GM12878 (cell line): ENCODE measurements around the gene SHANK3. TPM values are rescaled to one million over a fixed set of nuclear protein-coding genes. Genes with fewer than 3 reads are reported as not detected.
A peak's percentile ranks its signal among the peaks of the same experiment; 100 is the strongest.

Experiments used
- ATAC-seq: fragments of 200-7000 bp; cut with Tn5 transposase; 3 replicates; pipeline ENCODE4 v1.9.1; 2020; ENCODE audit warnings: mild to moderate bottlenecking, moderate library complexity
- BruUV-seq: library from RNA; stranded (reverse); fragments of 400-500 nt; replicated peaks from 2 replicates; lab custom pipeline; 2021; lab: Mats Ljungman, UMichigan
- CTCF ChIA-PET: fragments of 300-600 bp; sonication (Branson Sonifier 250); formaldehyde crosslinking; extraction: SDS; loops from one replicate; lab custom pipeline; 2021; ENCODE audit warnings: inconsistent platforms; lab: Yijun Ruan, JAX
- POLR2A ChIA-PET: fragments of 350-600 bp; formaldehyde crosslinking; extraction: SDS; loops from one replicate; lab custom pipeline; 2021; ENCODE audit warnings: inconsistent platforms; lab: Charles Lee
- RAD21 ChIA-PET: fragments of 300-600 bp; sonication (Branson Sonifier 250); formaldehyde crosslinking; loops from one replicate; lab custom pipeline; 2023; ENCODE audit warnings: antibody characterized with exemption; ENCODE audit not compliant: unreplicated experiment; lab: Charles Lee
- SMC1A ChIA-PET: fragments of 300-600 bp; sonication (Branson Sonifier 250); formaldehyde crosslinking; loops from one replicate; lab custom pipeline; 2023; ENCODE audit not compliant: unreplicated experiment, uncharacterized antibody; lab: Charles Lee
- DNase-seq: peaks from one replicate; pipeline ENCODE4 v3.0.0-alpha.2; 2011; ENCODE audit warnings: low read depth, low spot score
- FAIRE-seq: peaks from 3 replicates; lab custom pipeline; 2011; peaks lifted over from hg19 to GRCh38; lab: Jason Lieb, UNC
- H2AFZ ChIP-seq: 2 replicates; pipeline ENCODE4 v1.6.0; 2011; ENCODE audit warnings: low read depth, low read length, control low read depth; ENCODE audit not compliant: control insufficient read depth
- H3K27ac ChIP-seq: 2 replicates; pipeline ENCODE4 v1.5.1; 2011; ENCODE audit warnings: control low read depth; ENCODE audit not compliant: control insufficient read depth, insufficient read depth
- H3K27me3 ChIP-seq, 2 experiments: replicated peaks in 1 of 2; 2 replicates each; pipeline versions ENCODE4 v1.6.0 to v1.6.1; 2011; ENCODE audit warnings: low read length in 1 of 2; ENCODE audit not compliant: control insufficient read depth in 2 of 2, insufficient read depth in 2 of 2
- H3K36me3 ChIP-seq, 2 experiments: 2 replicates each; pipeline ENCODE4 v1.5.1; 2011; ENCODE audit warnings: low read length in 1 of 2; ENCODE audit not compliant: control insufficient read depth in 2 of 2, insufficient read depth in 2 of 2
- H3K4me1 ChIP-seq: 2 replicates; pipeline ENCODE4 v1.6.1; 2011; ENCODE audit warnings: mild to moderate bottlenecking, low read length, moderate library complexity, mixed read lengths; ENCODE audit not compliant: control insufficient read depth, insufficient read depth
- H3K4me2 ChIP-seq: 2 replicates; pipeline ENCODE4 v1.6.0; 2011; ENCODE audit warnings: control low read depth; ENCODE audit not compliant: control insufficient read depth, insufficient read depth
- H3K4me3 ChIP-seq: fragments of 200-600 bp; sonication (generic); 2 replicates; pipeline ENCODE4 v1.5.1; 2016
- H3K79me2 ChIP-seq: 2 replicates; pipeline ENCODE4 v1.6.0; 2011; ENCODE audit warnings: low read length; ENCODE audit not compliant: control insufficient read depth, insufficient read depth
- H3K9ac ChIP-seq: 2 replicates; pipeline ENCODE4 v1.8.0; 2011; ENCODE audit warnings: low read length, control low read depth, mixed read lengths; ENCODE audit not compliant: control insufficient read depth, insufficient read depth
- H3K9me3 ChIP-seq: replicated peaks from 3 replicates; pipeline ENCODE4 v1.5.1; 2011; ENCODE audit warnings: mild to moderate bottlenecking, low read length; ENCODE audit not compliant: control insufficient read depth, insufficient read depth
- H4K20me1 ChIP-seq: 2 replicates; pipeline ENCODE4 v1.6.0; 2011; ENCODE audit not compliant: control insufficient read depth, insufficient read depth
- RELB ChIP-seq: fragments of 450-650 bp; IDR thresholded peaks from 2 replicates; pipeline ENCODE4 v1.6.1; 2017; ENCODE audit warnings: low read depth, mild to moderate bottlenecking, moderate library complexity
- REST ChIP-seq: IDR thresholded peaks from 2 replicates; pipeline ENCODE4 v1.6.1; 2012; ENCODE audit warnings: mild to moderate bottlenecking, low read depth, low read length
- SPI1 ChIP-seq: IDR thresholded peaks from 2 replicates; pipeline ENCODE4 v1.6.1; 2011; ENCODE audit warnings: low read depth, mild to moderate bottlenecking, low read length, moderate library complexity, borderline replicate concordance; ENCODE audit not compliant: insufficient read depth
- WGBS: methylation state at CpG from one replicate; pipeline ENCODE4 v1.1.6; 2016; ENCODE audit warnings: low lambda C conversion rate; ENCODE audit not compliant: insufficient replicate concordance, insufficient coverage; ENCODE audit errors: missing lambda C conversion rate; 5-methylcytosine and 5-hydroxymethylcytosine counted together
- in situ Hi-C: fragments of 300-500 bp; cut with MboI; formaldehyde crosslinking; loops from 9 replicates; pipeline ENCODE4 v1.14.3; 2018; ENCODE audit warnings: mixed read lengths
- intact Hi-C: fragments of 100-400 bp; cut with micrococcal nuclease; formaldehyde crosslinking; loops from one replicate; pipeline ENCODE4 v1.14.2; 2022; ENCODE audit not compliant: unreplicated experiment
- polyA plus RNA-seq, 11 experiments: library from polyadenylated mRNA; depleted of rRNA in 4 of 11; unstranded in 6 of 11; stranded (reverse) in 5 of 11; fragments of >200 nt; fragmentation: Nextera tagmentation in 4 of 11; fragmentation: Illumina TruSeq in 1 of 11; extraction: Ambion mirVana in 4 of 11; extraction: Trizol in 1 of 11; gene quantifications; 1 replicate in 1 of 11; 2 replicates in 10 of 11; pipeline versions ENCODE4 v1.2.1 to v1.2.3, GENCODE V29; 2011 to 2016; ENCODE audit warnings: inconsistent platforms in 2 of 11, missing spikeins in 2 of 11, low read depth in 1 of 11
- total RNA-seq, 4 experiments: library from RNA; depleted of rRNA in 3 of 4; stranded (reverse); fragments of >200 nt in 3 of 4; fragmentation: Illumina TruSeq in 1 of 4; extraction: Trizol in 1 of 4; gene quantifications; 2 replicates each; pipeline versions ENCODE4 v1.2.1 to v1.2.3, GENCODE V29; 2013 to 2021

SHANK3 gene
- total and polyA plus RNA-seq, 10 of the 15 experiments (the other 5 are each of a cell fraction or from before 2014, with no cell fraction given): under 0.01 to 0.10 (median 0.05) TPM; not detected in 6

GRCh38 chr22:50665738-50666137, 6.9 kb upstream of the SHANK3 start:
- ATAC-seq (peak; percentile 43; the same call in 2 of the 3 replicates), DNase-seq (no peak), FAIRE-seq (no peak)
- Histone ChIP-seq H3K9me3 (no peaks in the 10 kb centered on the region), H3K4me2 (no peak overlapping the region), H3K4me1 (no peaks in the 10 kb centered on the region; the same call in 1 of the 2 replicates), H3K27me3 (no peaks in the 10 kb centered on the region; a peak in 1 of 4 replicates), H3K36me3 (no peaks in the 10 kb centered on the region), H2AFZ (no peak overlapping the region), H3K9ac (no peak overlapping the region), H3K79me2 (no peaks in the 10 kb centered on the region)
- intact Hi-C loops: no loop called here
- in situ Hi-C loops: no loop called here
- CTCF ChIA-PET: no interaction called here
- WGBS: 3% methylated on average over 2 of the region's 2 CpGs
- TF ChIP-seq RELB (no peak), REST (no peak), SPI1 (peak; percentile 65; the same call in 1 of the 2 replicates)
- TF ChIP-seq, all 136 proteins: peak for 1
- Histone ChIP-seq H3K4me3 (no peak overlapping the region), H3K27ac (no peak overlapping the region), H4K20me1 (no peaks in the 10 kb centered on the region)
- ChIA-PET POLR2A (interaction anchor here (0.7 kb wide), 1 partner anchor 193 kb away, joined by 4 read pairs; no protein-coding TSS in a partner anchor), SMC1A (interaction anchor here (1.6 kb wide), 1 partner anchor 18 kb away, joined by 5 read pairs; no protein-coding TSS in a partner anchor), RAD21 (no interaction called here)
- no TSS peak for BruUV-seq
